ENCODE measurements around the gene LRRC1. TPM values are rescaled to one million over a fixed set of nuclear protein-coding genes. Genes with fewer than 3 reads are reported as not detected.

LRRC1 gene
- total and polyA plus RNA-seq, 4 donors, result 0.36 to 6.4 (median 0.94) TPM

DNA sequence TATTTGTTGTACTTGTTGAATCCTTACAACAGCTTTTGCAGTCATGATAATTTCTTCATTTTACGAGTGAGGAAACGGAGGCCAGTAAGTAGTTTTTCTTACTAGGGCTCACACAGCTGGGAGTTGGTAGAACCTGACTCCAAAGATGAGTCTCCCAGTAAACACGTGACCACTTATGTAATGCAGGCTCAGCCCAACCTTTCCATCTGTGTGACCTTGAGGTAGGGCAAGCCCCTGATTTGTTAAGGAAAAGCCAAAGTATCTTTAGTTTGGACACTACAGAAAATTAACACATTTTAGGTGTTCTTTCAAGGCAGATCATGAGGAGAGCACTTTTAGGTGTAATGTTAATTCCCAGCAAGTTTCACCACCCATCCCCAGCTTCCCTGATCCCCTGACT is 111.3 kb downstream of the LRRC1 start:
- Histone ChIP-seq H3K36me3 (ENCODE audit: control insufficient read depth in 4 of 4, insufficient read depth in 3 of 4, low read depth in 1 of 4, low read length in 3 of 4) (no peaks in the 10 kb centered on the region), H3K27me3 (ENCODE audit: control insufficient read depth in 4 of 4, insufficient read depth in 4 of 4, low read length in 3 of 4) (no peaks in the 10 kb centered on the region), H3K27ac (ENCODE audit: low read depth in 1 of 2, low read length in 2 of 2) (no peak overlapping the region), H3K9ac (ENCODE audit: low read depth in 1 of 2, low read length in 2 of 2) (no peak overlapping the region), H3K4me1 (ENCODE audit: control insufficient read depth in 4 of 4, insufficient read depth in 4 of 4, low read length in 3 of 4) (no peaks in the 10 kb centered on the region), H3K4me3 (ENCODE audit: low read depth in 1 of 3, low read length in 3 of 3) (no peak overlapping the region), H3K9me3 (ENCODE audit: control insufficient read depth in 4 of 4, low read length in 3 of 4) (no peaks in the 10 kb centered on the region)
- TF ChIP-seq, protein P1, sequence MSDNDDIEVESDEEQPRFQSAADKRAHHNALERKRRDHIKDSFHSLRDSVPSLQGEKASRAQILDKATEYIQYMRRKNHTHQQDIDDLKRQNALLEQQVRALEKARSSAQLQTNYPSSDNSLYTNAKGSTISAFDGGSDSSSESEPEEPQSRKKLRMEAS (IDR thresholded peaks at IDR 0.05), result no peak
- TF ChIP-seq, protein P2, sequence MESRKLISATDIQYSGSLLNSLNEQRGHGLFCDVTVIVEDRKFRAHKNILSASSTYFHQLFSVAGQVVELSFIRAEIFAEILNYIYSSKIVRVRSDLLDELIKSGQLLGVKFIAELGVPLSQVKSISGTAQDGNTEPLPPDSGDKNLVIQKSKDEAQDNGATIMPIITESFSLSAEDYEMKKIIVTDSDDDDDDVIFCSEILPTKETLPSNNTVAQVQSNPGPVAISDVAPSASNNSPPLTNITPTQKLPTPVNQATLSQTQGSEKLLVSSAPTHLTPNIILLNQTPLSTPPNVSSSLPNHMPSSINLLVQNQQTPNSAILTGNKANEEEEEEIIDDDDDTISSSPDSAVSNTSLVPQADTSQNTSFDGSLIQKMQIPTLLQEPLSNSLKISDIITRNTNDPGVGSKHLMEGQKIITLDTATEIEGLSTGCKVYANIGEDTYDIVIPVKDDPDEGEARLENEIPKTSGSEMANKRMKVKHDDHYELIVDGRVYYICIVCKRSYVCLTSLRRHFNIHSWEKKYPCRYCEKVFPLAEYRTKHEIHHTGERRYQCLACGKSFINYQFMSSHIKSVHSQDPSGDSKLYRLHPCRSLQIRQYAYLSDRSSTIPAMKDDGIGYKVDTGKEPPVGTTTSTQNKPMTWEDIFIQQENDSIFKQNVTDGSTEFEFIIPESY (IDR thresholded peaks at IDR 0.05), result no peak
- TF ChIP-seq, protein P3, sequence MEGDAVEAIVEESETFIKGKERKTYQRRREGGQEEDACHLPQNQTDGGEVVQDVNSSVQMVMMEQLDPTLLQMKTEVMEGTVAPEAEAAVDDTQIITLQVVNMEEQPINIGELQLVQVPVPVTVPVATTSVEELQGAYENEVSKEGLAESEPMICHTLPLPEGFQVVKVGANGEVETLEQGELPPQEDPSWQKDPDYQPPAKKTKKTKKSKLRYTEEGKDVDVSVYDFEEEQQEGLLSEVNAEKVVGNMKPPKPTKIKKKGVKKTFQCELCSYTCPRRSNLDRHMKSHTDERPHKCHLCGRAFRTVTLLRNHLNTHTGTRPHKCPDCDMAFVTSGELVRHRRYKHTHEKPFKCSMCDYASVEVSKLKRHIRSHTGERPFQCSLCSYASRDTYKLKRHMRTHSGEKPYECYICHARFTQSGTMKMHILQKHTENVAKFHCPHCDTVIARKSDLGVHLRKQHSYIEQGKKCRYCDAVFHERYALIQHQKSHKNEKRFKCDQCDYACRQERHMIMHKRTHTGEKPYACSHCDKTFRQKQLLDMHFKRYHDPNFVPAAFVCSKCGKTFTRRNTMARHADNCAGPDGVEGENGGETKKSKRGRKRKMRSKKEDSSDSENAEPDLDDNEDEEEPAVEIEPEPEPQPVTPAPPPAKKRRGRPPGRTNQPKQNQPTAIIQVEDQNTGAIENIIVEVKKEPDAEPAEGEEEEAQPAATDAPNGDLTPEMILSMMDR (IDR thresholded peaks at IDR 0.05; ENCODE audit: low read depth, low read length, missing input control), result no peak
- TF ChIP-seq NR2F2 (IDR thresholded peaks at IDR 0.05) (no peak), HNF4G (IDR thresholded peaks at IDR 0.05) (no peak), FOXA1 (IDR thresholded peaks at IDR 0.05) (no peak), HNF4A (conservative IDR thresholded peaks at IDR 0.05) (no peak), FOXA2 (IDR thresholded peaks at IDR 0.05) (no peak), TAF1 (conservative IDR thresholded peaks at IDR 0.05) (no peak), JUND (IDR thresholded peaks at IDR 0.05) (no peak), EGR1 (IDR thresholded peaks at IDR 0.05; ENCODE audit: low read depth in 2 of 2) (no peak), RAD21 (IDR thresholded peaks at IDR 0.05) (no peak), GABPA (IDR thresholded peaks at IDR 0.05 in 1 of 2, conservative IDR thresholded peaks at IDR 0.05 in 1 of 2) (no peak), SP1 (IDR thresholded peaks at IDR 0.05) (no peak), RXRA (IDR thresholded peaks at IDR 0.05) (no peak), YY1 (IDR thresholded peaks at IDR 0.05) (no peak)
- TF ChIP-seq, protein P4, sequence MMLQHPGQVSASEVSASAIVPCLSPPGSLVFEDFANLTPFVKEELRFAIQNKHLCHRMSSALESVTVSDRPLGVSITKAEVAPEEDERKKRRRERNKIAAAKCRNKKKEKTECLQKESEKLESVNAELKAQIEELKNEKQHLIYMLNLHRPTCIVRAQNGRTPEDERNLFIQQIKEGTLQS (IDR thresholded peaks at IDR 0.05), result no peak
- TF ChIP-seq, protein P5, sequence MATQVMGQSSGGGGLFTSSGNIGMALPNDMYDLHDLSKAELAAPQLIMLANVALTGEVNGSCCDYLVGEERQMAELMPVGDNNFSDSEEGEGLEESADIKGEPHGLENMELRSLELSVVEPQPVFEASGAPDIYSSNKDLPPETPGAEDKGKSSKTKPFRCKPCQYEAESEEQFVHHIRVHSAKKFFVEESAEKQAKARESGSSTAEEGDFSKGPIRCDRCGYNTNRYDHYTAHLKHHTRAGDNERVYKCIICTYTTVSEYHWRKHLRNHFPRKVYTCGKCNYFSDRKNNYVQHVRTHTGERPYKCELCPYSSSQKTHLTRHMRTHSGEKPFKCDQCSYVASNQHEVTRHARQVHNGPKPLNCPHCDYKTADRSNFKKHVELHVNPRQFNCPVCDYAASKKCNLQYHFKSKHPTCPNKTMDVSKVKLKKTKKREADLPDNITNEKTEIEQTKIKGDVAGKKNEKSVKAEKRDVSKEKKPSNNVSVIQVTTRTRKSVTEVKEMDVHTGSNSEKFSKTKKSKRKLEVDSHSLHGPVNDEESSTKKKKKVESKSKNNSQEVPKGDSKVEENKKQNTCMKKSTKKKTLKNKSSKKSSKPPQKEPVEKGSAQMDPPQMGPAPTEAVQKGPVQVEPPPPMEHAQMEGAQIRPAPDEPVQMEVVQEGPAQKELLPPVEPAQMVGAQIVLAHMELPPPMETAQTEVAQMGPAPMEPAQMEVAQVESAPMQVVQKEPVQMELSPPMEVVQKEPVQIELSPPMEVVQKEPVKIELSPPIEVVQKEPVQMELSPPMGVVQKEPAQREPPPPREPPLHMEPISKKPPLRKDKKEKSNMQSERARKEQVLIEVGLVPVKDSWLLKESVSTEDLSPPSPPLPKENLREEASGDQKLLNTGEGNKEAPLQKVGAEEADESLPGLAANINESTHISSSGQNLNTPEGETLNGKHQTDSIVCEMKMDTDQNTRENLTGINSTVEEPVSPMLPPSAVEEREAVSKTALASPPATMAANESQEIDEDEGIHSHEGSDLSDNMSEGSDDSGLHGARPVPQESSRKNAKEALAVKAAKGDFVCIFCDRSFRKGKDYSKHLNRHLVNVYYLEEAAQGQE (IDR thresholded peaks at IDR 0.05), result no peak
- 85% methylated on average over 3 of the region's 3 CpGs for WGBS
- no peak for DNase-seq (ENCODE audit: low spot score)

All from liver (tissue), 9 donors.